ENCODE measurements around the gene STT3A.

The STT3A gene

DNA sequence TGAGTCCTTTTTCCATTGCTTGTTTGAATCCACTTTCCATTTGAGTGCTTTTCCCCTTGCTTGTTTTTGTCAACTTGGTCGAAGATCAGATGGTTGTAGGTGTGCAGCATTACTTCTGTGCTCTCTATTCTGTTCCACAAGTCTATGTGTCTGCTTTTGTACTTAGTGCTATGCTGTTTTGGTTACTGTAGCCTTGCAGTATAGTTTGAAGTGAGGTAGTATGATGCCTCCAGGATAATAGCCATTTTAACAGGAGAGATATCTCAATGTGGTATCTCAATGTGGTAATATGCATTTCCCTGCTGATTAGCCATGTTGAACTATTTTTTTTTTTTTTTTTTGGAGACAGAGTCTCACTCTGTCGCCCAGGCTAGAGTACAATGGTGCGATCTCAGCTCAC, 71.3 kb downstream of the STT3A start:
- DNase-seq (ENCODE audit: low read depth) = no peak

DNA sequence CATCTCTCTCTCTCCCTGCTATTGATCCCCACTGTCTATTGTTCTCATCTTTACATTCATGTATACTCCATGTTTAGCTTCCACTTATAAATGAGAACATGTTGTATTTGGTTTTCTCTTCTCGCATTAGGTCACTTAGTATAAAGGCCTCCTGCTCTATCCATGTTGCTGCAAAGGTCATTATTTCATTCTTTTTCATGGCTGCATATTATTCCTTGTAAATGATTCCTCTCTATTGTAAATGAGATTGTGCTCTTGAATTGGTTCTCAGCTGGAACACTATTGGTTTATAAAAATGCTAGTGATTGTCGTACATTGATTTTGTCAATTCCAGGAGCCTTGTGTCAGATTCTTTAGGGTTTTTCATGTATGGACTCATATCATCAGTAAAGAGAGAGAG, 74.5 kb downstream of the STT3A start:
- DNase-seq (ENCODE audit: low read depth) = no peak

DNA sequence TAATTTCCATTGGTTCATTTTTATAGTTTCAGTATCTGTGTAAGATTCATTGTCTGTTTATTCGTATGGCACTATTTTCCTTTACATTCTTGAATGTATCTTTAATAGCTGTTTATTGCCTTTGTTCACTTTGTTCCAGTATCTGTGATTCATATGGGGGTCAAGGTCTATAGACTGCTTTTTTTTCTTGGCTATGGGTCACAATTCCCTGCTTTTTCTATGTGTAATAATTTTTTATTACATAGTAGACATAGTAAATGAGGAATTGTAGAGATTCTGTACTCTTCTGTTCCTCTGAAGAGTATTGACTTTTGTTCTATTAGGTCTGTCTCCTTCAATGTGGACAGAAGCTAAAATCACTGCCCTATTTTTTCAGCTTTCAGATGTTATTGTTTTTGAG, 77.5 kb downstream of the STT3A start:
- no peak for DNase-seq (ENCODE audit: low read depth)

DNA sequence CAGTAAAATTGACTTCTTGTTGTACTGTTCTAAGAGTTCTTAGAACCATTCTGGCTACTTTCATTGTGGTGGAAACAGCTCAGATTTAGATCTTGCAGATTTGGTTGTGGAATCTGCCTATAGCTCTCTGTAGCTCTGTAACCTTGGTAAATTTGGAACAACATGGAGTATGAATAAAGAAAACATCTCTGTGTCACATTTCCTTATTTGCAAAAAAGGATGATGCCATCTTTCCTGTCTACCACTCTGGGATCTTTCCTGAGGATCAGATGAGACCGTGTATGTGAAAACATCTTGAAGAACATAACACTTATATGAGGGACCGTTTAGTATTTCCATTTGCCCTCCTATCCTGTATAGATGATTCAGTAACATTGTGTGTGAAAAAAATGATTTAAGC, 78.9 kb downstream of the STT3A start:
- DNase-seq (ENCODE audit: low read depth) = no peak

Measured in stimulated activated CD8-positive, alpha-beta memory T cell treated with anti-CD3 and anti-CD28 coated beads, Interleukin-12 subunit alpha, Interleukin-12 subunit beta, amount 100 ng/mL, for 4 hours (primary cell).